Ovary (tissue), 9 donors: ENCODE data around the gene RHBDL1. TPM values are rescaled to one million over a fixed set of nuclear protein-coding genes. Genes with fewer than 3 reads are reported as not detected.
A peak's percentile ranks its signal among the peaks of the same experiment; 100 is the strongest.

Source experiments
- DNase-seq, 5 donors: peaks; one replicate each; pipeline ENCODE4 v3.0.0-alpha.2; 2019 to 2020
- H3K27ac ChIP-seq, 2 donors: fragments of 200-600 bp; one replicate each; pipeline versions ENCODE4 v1.5.1 to v1.8.0; 2019 to 2022
- H3K27me3 ChIP-seq: fragments of 200-600 bp; one replicate; pipeline ENCODE4 v1.8.0; 2022
- H3K36me3 ChIP-seq: fragments of 200-600 bp; sonication (generic); one replicate; pipeline ENCODE4 v1.5.1; 2019
- H3K4me1 ChIP-seq: one replicate; pipeline ENCODE4 v1.8.1; 2013; ENCODE audit warnings: mild to moderate bottlenecking, moderate library complexity; ENCODE audit not compliant: insufficient read depth
- H3K4me3 ChIP-seq: fragments of 200-600 bp; sonication (generic); one replicate; pipeline ENCODE4 v1.5.1; 2017
- H3K9me3 ChIP-seq, 2 donors: fragments of 200-600 bp in 1 of 2; sonication (generic) in 1 of 2; one replicate each; pipeline versions ENCODE4 v1.5.1 to v1.8.1; 2013 to 2019; ENCODE audit warnings: mild to moderate bottlenecking in 1 of 2, moderate library complexity in 1 of 2
- CTCF ChIP-seq, 3 donors: fragments of 450-650 bp in 2 of 3; fragments of 200-600 bp in 1 of 3; IDR thresholded peaks; one replicate each; pipeline versions ENCODE4 v1.5.1 to v1.8.0; 2016 to 2022; ENCODE audit warnings: antibody characterized with exemption in 3 of 3, mild to moderate bottlenecking in 1 of 3
- EP300 ChIP-seq: sonication (generic); formaldehyde crosslinking; IDR thresholded peaks from one replicate; pipeline ENCODE4 v1.6.1; 2017; ENCODE audit warnings: antibody characterized with exemption
- POLR2A ChIP-seq: fragments of 450-650 bp; IDR thresholded peaks from one replicate; pipeline ENCODE4 v1.6.1; 2017; ENCODE audit warnings: antibody characterized with exemption, mild to moderate bottlenecking, moderate library complexity
- WGBS, 3 donors: extraction: QIAGEN DNeasy Blood & Tissue Kit in 1 of 3; methylation state at CpG; one replicate each; pipeline versions ENCODE4 v1.1.5 to v1.1.7; 2013 to 2017; 5-methylcytosine and 5-hydroxymethylcytosine counted together
- intact Hi-C, 4 donors: fragments of 100-400 bp; cut with DNase I; formaldehyde crosslinking; loops; one replicate each; pipeline versions ENCODE4 v1.11.0 to v1.15.1; 2022 to 2023
- polyA plus RNA-seq, 2 donors: library from polyadenylated mRNA; stranded (reverse); fragments of 200-250 nt in 1 of 2; fragments of 350-450 nt in 1 of 2; fragmentation: Illumina TruSeq in 1 of 2; extraction: RNeasy Lipid Tissue Mini Kit (QIAGEN cat#74804) in 1 of 2; gene quantifications; one replicate each; pipeline ENCODE4 v1.2.3, GENCODE V29; 2013 to 2014
- total RNA-seq, 7 donors: library from RNA; depleted of rRNA in 2 of 7; stranded (reverse); fragments of >200 nt in 2 of 7; fragmentation: NEBNext Ultra II Directional in 3 of 7; extraction: Animal tissue kit (Norgen Biotek cat#: 25700) in 3 of 7; gene quantifications; one replicate each; pipeline versions ENCODE4 v1.1.0 to v1.2.4, GENCODE V29; 2016 to 2023
- donor health status: DM: no; HTN: no; CAD: no; lungs with moderate emphysema.
- donor health status: DM: no; HTN: no; CAD: no.
- donor health status: Bipolar disorder and iron deficiency.
- donor health status: DM: yes; HTN: yes; CAD: no.
- donor health status: DM: no; HTN: no; CAD: no.
- donor health status: DM: yes; HTN: yes; CAD: no.

The RHBDL1 gene
- total and polyA plus RNA-seq, 9 donors = 0.50 to 4.3 (median 1.4) TPM; not detected in 1

GRCh38 chr16:627454-628239 is 47.8 kb upstream of the RHBDL1 start:
- Histone ChIP-seq H3K9me3 (no peaks in the 10 kb centered on the region), H3K27me3 (no peaks in the 10 kb centered on the region), H3K27ac (no peak overlapping the region), H3K4me3 (no peak overlapping the region), H3K36me3 (no peaks in the 10 kb centered on the region), H3K4me1 (peaks cover 16% of the 10 kb centered on the region)
- 82 to 86% (median 83%) methylated on average over 50 of the region's 50 CpGs for WGBS, 3 donors
- TF ChIP-seq EP300 = no peak
- TF ChIP-seq POLR2A = no peak
- no peak for TF ChIP-seq CTCF (IDR thresholded peaks at IDR 0.05)
- intact Hi-C loops = loop anchor here in 1 of 4 donors (5.0 kb wide), 1 partner anchor 35 kb away; the partner anchor contains the start of gene RAB40C
- peak; percentile 46 to 70 (median 61) for DNase-seq

DNA sequence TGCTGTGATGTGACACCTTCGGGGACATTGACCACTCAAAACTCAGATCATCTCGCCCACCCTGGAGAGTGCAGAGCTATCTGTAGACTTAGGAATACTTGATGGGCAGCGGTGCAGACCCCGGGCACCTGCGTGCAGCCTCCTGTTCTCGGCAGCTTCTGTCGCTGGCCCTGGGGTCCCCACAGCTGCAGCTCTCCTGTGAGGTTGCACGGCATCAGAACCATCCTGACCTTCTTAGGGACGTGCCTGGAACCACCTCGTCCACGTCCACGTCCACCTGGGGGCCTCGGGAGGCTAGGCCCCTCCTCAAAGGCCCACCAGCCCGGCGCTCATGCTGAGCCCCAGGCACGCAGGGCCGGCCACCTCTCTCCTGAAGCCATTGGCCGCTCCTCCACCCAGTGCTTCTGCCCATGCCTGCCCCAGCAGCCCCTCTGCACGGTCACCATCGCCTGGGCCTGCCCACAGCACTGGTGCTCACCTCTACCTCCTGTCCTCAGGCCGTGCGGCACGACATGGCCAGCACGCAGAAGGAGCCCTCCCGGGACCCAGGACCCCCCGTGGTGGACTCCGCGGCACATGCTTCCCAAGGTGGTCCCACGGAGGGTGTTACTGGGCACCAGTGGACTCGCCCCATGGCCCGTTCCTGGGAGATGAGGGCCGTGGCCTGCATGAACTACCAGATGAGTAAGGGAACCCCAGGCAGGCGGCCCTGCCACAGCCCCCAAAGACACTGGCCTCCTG is 47.0 kb upstream of the RHBDL1 start:
- intact Hi-C loops = loop anchor here in 1 of 4 donors (5.0 kb wide), 1 partner anchor 36 kb away; the partner anchor contains the start of gene RAB40C
- no peak overlapping the region for H3K4me3 ChIP-seq
- peaks cover 16% of the 10 kb centered on the region for H3K4me1 ChIP-seq
- H3K9me3 ChIP-seq = no peaks in the 10 kb centered on the region
- H3K36me3 ChIP-seq = no peaks in the 10 kb centered on the region
- H3K27ac ChIP-seq = no peak overlapping the region
- WGBS, 3 donors = 88 to 93% (median 91%) methylated on average over 30 to 33 of the region's 33 CpGs
- H3K27me3 ChIP-seq = no peaks in the 10 kb centered on the region
- no peak for TF ChIP-seq EP300
- TF ChIP-seq CTCF (IDR thresholded peaks at IDR 0.05) = no peak
- no peak for TF ChIP-seq POLR2A
- peak in 1 of 5 donors; percentile 34 for DNase-seq

DNA sequence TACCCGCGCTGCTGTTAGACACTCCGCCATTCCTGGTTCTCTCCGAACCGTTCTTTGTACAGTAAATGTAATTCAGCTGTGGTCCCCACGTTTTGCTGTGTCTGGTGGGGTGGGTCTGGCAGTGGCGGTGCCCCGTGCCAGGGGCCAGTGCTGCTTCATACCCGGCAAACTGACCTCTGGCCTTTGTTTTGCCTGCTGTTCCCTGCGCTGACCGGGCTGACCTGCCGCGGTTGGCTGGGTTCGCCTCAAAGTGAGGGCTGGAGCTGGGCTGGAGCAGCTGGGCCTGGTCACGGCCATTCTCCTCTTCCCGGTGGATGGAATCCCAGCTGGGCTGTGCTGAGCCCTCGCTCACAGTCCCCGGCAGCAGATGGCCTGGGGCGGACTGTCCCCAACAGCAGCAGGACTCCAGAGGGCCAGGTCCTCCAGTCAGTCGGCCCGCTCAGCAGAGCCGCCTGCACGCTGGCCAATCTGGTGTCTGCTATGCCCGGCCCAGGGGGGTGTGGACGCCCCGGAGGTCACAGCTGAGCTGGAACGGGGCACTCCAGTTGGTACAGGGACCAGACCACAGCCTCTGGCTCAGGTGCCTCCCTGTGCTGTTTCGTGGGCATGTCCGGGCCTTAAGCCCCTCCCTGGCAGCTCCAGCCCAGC is 46.2 kb upstream of the RHBDL1 start:
- H3K27ac ChIP-seq = peak overlapping the region in 1 of 2 donors; percentile 25
- H3K9me3 ChIP-seq = no peaks in the 10 kb centered on the region
- intact Hi-C loops = loop anchor here in 1 of 4 donors (5.0 kb wide), 1 partner anchor 37 kb away; the partner anchor contains the start of gene RAB40C
- whole genome bisulfite sequencing, 3 donors = 50 to 65% (median 53%) methylated on average over 25 to 29 of the region's 29 CpGs
- no peaks in the 10 kb centered on the region for H3K36me3 ChIP-seq
- TF ChIP-seq EP300 (no peak), POLR2A (no peak), CTCF (IDR thresholded peaks at IDR 0.05) (no peak)
- peaks cover 16% of the 10 kb centered on the region for H3K4me1 ChIP-seq
- no peak overlapping the region for H3K4me3 ChIP-seq
- no peaks in the 10 kb centered on the region for H3K27me3 ChIP-seq
- DNase-seq = peak in 3 of 5 donors; percentile 38 to 53 (median 42)

DNA sequence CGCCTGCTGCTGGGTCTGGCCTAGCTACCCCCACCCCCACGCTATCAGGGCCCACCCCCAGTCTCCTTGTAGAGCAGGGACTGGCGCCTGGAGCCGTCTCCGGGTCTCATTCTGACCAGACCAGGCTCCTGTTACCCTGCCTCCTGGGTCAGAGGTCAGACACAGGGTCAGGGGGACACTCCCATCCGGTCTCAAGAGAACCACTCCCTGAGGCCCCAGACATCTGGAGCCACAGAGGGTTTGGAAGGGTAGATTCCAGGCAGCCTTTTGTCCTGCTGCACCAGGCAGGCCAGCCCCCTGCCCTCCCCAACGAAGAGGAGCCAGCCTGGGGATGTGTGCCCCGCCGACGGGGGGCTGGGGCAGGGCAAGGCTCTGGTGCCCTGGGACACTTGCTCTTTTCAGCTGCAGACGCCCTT is 45.6 kb upstream of the RHBDL1 start:
- Histone ChIP-seq H3K36me3 (no peaks in the 10 kb centered on the region), H3K27me3 (no peaks in the 10 kb centered on the region), H3K4me1 (peaks cover 16% of the 10 kb centered on the region), H3K9me3 (no peaks in the 10 kb centered on the region), H3K4me3 (no peak overlapping the region), H3K27ac (peak overlapping the region; percentile 12 to 25)
- DNase-seq = peak in 3 of 5 donors; percentile 31 to 53 (median 42)
- TF ChIP-seq EP300 = no peak
- TF ChIP-seq POLR2A = no peak
- TF ChIP-seq CTCF (IDR thresholded peaks at IDR 0.05) = no peak
- WGBS, 3 donors = 39 to 58% (median 42%) methylated on average over 11 of the region's 11 CpGs
- intact Hi-C loops = loop anchor here in 2 of 4 donors (5.0 to 10.0 kb wide), 2 partner anchors 38 to 1335 kb away; partner anchors contain the start of genes RAB40C (in 1 of the 2), RNF151 (in 1 of the 2) and RPS2 (in 1 of the 2)
